Keratinocyte (primary cell): ENCODE data around the gene CAST. TPM values are rescaled to one million over a fixed set of nuclear protein-coding genes. Genes with fewer than 3 reads are reported as not detected.

Experiments
- DNase-seq: peaks from one replicate; pipeline ENCODE4 v3.0.0-alpha.2; 2011; ENCODE audit warnings: low read depth, missing footprints, low spot score
- FAIRE-seq: peaks from 2 replicates; lab custom pipeline; 2011; peaks lifted over from hg19 to GRCh38; lab: Jason Lieb, UNC
- H2AFZ ChIP-seq: 2 replicates; pipeline ENCODE4 v1.6.0; 2012; ENCODE audit warnings: low read length, control low read depth, inconsistent platforms; ENCODE audit not compliant: control insufficient read depth
- H3K27ac ChIP-seq: 2 replicates; pipeline ENCODE4 v1.5.1; 2011; ENCODE audit warnings: low read length; ENCODE audit not compliant: control insufficient read depth, insufficient read depth
- H3K27me3 ChIP-seq: 3 replicates; pipeline ENCODE4 v1.6.0; 2011; ENCODE audit warnings: low read length; ENCODE audit not compliant: control insufficient read depth, insufficient read depth; ENCODE audit errors: extremely low read depth
- H3K36me3 ChIP-seq, 2 experiments: 2 replicates in 1 of 2; 3 replicates in 1 of 2; pipeline ENCODE4 v1.5.1; 2011; ENCODE audit warnings: low read length in 2 of 2, mild to moderate bottlenecking in 1 of 2; ENCODE audit not compliant: control insufficient read depth in 2 of 2, insufficient read depth in 2 of 2; ENCODE audit errors: extremely low read depth in 1 of 2
- H3K4me1 ChIP-seq: 3 replicates; pipeline ENCODE4 v1.5.1; 2011; ENCODE audit warnings: low read length; ENCODE audit not compliant: control insufficient read depth, insufficient read depth; ENCODE audit errors: extremely low read depth
- H3K4me2 ChIP-seq: 3 replicates; pipeline ENCODE4 v1.6.0; 2011; ENCODE audit warnings: low read depth, low read length; ENCODE audit not compliant: control insufficient read depth, insufficient read depth; ENCODE audit errors: extremely low read depth
- H3K4me3 ChIP-seq, 3 experiments: fragments of 200-600 bp in 1 of 3; sonication (generic) in 1 of 3; 2 replicates in 2 of 3; 3 replicates in 1 of 3; pipeline ENCODE4 v1.5.1; 2011 to 2016; ENCODE audit warnings: low read length in 3 of 3, mild to moderate bottlenecking in 3 of 3, control low read depth in 2 of 3, inconsistent platforms in 1 of 3, low read depth in 1 of 3, mixed read lengths in 1 of 3, mixed run types in 1 of 3, moderate library complexity in 1 of 3; ENCODE audit not compliant: control insufficient read depth in 2 of 3, insufficient read depth in 2 of 3; ENCODE audit errors: extremely low read depth in 1 of 3
- H3K79me2 ChIP-seq: 2 replicates; pipeline ENCODE4 v1.6.0; 2012; ENCODE audit warnings: low read length; ENCODE audit not compliant: control insufficient read depth, insufficient read depth
- H3K9ac ChIP-seq: 3 replicates; pipeline ENCODE4 v1.6.0; 2011; ENCODE audit warnings: low read length; ENCODE audit not compliant: control insufficient read depth, insufficient read depth; ENCODE audit errors: extremely low read depth
- H3K9me1 ChIP-seq: 3 replicates; pipeline ENCODE4 v1.6.0; 2011; ENCODE audit warnings: low read length; ENCODE audit not compliant: control insufficient read depth, insufficient read depth; ENCODE audit errors: extremely low read depth
- H3K9me3 ChIP-seq: 2 replicates; pipeline ENCODE4 v1.5.1; 2012; ENCODE audit warnings: low read depth, low read length; ENCODE audit not compliant: control insufficient read depth
- H4K20me1 ChIP-seq: 3 replicates; pipeline ENCODE4 v1.6.0; 2011; ENCODE audit warnings: low read length; ENCODE audit not compliant: control insufficient read depth, insufficient read depth; ENCODE audit errors: extremely low read depth
- CTCF ChIP-seq, 3 experiments: IDR thresholded peaks in 1 of 3; conservative IDR thresholded peaks in 1 of 3; optimal IDR thresholded peaks in 1 of 3; 2 replicates in 2 of 3; 3 replicates in 1 of 3; pipeline versions ENCODE3 to v1.5.1; 2011; ENCODE audit warnings: low read length in 3 of 3, mild to moderate bottlenecking in 3 of 3, moderate library complexity in 2 of 3, control low read depth in 1 of 3, inconsistent platforms in 1 of 3; ENCODE audit not compliant: insufficient read depth in 2 of 3; ENCODE audit errors: extremely low read depth in 1 of 3
- EZH2 ChIP-seq: IDR thresholded peaks from one replicate; pipeline ENCODE4 v1.6.1; 2012; ENCODE audit warnings: inconsistent platforms, mild to moderate bottlenecking, low read length, moderate library complexity
- dilution Hi-C: fragments of 300-500 bp; cut with MboI; formaldehyde crosslinking; loops from one replicate; pipeline ENCODE4 v1.7.0; 2020; ENCODE audit warnings: low sequenced_read_pairs; ENCODE audit not compliant: extremely low pct_ligation_motif_present
- polyA plus RNA-seq, 5 experiments: library from polyadenylated mRNA; depleted of rRNA in 3 of 5; stranded (reverse) in 3 of 5; stranded (forward) in 1 of 5; unstranded in 1 of 5; fragments of >200 nt; gene quantifications; 1 replicate in 1 of 5; 2 replicates in 3 of 5; 3 replicates in 1 of 5; pipeline versions ENCODE4 v1.2.1 to v1.2.3, GENCODE V29; 2011 to 2012; ENCODE audit warnings: missing spikeins in 2 of 5, low read depth in 1 of 5, low replicate concordance in 1 of 5

Gene CAST
- polyA plus RNA-seq, 1 donor (not counting 4 experiments of a cell fraction or from before 2014, with no cell fraction given), result 238 TPM

- Histone ChIP-seq H3K4me2 (no peak overlapping the region), H3K27ac (no peak overlapping the region), H3K9me1 (no peaks in the 10 kb centered on the region), H3K9me3 (no peaks in the 10 kb centered on the region), H2AFZ (no peak overlapping the region), H3K79me2 (peaks cover 4% of the 10 kb centered on the region), H3K27me3 (no peaks in the 10 kb centered on the region), H3K9ac (no peak overlapping the region), H4K20me1 (no peaks in the 10 kb centered on the region), H3K4me1 (peaks cover 58% of the 10 kb centered on the region), H3K4me3 (no peak overlapping the region), H3K36me3 (no peaks in the 10 kb centered on the region)
- TF ChIP-seq CTCF (optimal IDR thresholded peaks at IDR 0.05 in 1 of 3, IDR thresholded peaks at IDR 0.05 in 1 of 3, conservative IDR thresholded peaks at IDR 0.05 in 1 of 3; ENCODE audit: extremely low read depth in 1 of 3, insufficient read depth in 2 of 3, low read length in 3 of 3) (no peak), EZH2 (no peak)
- no peak for FAIRE-seq
- no peak for DNase-seq
- dilution Hi-C loops, result no loop called here
Observed at GRCh38 chr5:96658272-96658671, 3.9 kb upstream of the CAST start.

DNA sequence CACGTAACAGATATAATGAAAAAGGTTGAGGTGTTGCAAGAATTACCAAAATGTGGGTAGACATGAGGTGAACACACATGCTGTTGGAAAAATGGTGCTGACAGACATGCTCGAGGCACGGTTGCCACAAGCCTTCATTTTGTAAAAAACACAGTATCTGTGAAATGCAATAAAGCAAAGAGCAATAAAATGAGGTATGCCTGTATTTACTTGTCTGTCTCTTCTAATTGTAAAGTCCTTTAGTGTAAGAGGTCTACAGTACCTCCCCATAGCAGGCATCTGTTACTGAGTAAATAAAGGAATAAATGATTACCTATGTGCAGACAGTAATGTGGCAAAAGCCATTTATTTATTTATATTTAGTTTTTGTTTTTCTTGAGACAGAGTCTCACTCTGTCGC lies 3.0 kb upstream of the CAST start:
- Histone ChIP-seq H3K9me1 (no peaks in the 10 kb centered on the region), H3K4me1 (peaks cover 61% of the 10 kb centered on the region), H3K27me3 (no peaks in the 10 kb centered on the region), H3K27ac (no peak overlapping the region), H4K20me1 (no peaks in the 10 kb centered on the region), H3K9ac (no peak overlapping the region), H2AFZ (no peak overlapping the region), H3K79me2 (peaks cover 13% of the 10 kb centered on the region), H3K36me3 (no peaks in the 10 kb centered on the region), H3K4me2 (no peak overlapping the region), H3K9me3 (no peaks in the 10 kb centered on the region), H3K4me3 (no peak overlapping the region)
- dilution Hi-C loops, result no loop called here
- TF ChIP-seq EZH2 (no peak), CTCF (optimal IDR thresholded peaks at IDR 0.05 in 1 of 3, IDR thresholded peaks at IDR 0.05 in 1 of 3, conservative IDR thresholded peaks at IDR 0.05 in 1 of 3; ENCODE audit: extremely low read depth in 1 of 3, insufficient read depth in 2 of 3, low read length in 3 of 3) (no peak)
- DNase-seq, result no peak
- FAIRE-seq, result no peak
